AG09319 (cell line): ENCODE results near the gene TPCN1.

Source experiments
- DNase-seq: peaks from one replicate; pipeline ENCODE4 v3.0.0-alpha.2; 2010; ENCODE audit warnings: low read depth; ENCODE audit errors: extremely low read depth
- TF ChIP-seq, protein P1 (sequence below): IDR thresholded peaks from 2 replicates; pipeline ENCODE4 v1.5.1; 2011; ENCODE audit warnings: low read depth, mild to moderate bottlenecking, inconsistent platforms, low read length, moderate library complexity

TPCN1 gene

DNA sequence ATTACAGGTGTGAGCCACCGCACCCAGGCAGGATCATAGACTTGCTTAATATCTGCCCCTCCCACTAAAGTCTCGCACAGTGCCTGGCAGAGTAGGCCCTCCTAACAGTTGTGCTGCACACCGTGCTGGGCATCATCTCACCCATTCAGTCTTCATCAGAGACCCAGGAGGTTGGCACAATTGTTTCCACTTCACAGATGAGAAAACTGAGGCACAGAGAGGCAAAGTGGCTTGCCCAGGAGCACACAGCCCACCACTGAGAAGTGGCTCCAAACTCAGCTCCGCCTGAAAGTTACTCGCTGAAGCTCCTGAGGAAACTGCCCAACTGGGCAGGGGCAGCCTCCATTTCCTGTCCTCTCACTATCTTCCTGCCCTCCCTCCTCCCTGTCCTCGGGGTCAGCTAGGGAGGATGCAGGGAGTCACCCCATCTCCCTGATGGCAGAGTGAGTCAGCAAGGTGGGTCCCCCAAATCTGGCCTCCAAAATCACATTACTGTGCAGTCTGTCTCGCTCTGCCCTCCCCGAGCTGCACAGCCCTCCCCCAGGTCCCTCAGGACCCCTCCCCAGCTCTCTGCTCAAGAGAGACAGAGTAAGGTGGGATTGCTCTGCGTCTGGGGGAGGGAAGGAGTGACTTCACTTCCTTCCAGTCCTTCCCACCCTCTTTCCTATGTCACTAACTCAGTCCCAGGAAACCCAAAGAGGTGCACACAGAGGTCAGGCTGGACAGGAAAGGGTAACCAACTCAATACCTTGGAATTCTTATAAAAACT lies 107.9 kb downstream of the TPCN1 start:
- no peak for DNase-seq
- TF ChIP-seq, protein P1, sequence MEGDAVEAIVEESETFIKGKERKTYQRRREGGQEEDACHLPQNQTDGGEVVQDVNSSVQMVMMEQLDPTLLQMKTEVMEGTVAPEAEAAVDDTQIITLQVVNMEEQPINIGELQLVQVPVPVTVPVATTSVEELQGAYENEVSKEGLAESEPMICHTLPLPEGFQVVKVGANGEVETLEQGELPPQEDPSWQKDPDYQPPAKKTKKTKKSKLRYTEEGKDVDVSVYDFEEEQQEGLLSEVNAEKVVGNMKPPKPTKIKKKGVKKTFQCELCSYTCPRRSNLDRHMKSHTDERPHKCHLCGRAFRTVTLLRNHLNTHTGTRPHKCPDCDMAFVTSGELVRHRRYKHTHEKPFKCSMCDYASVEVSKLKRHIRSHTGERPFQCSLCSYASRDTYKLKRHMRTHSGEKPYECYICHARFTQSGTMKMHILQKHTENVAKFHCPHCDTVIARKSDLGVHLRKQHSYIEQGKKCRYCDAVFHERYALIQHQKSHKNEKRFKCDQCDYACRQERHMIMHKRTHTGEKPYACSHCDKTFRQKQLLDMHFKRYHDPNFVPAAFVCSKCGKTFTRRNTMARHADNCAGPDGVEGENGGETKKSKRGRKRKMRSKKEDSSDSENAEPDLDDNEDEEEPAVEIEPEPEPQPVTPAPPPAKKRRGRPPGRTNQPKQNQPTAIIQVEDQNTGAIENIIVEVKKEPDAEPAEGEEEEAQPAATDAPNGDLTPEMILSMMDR = no peak

DNA sequence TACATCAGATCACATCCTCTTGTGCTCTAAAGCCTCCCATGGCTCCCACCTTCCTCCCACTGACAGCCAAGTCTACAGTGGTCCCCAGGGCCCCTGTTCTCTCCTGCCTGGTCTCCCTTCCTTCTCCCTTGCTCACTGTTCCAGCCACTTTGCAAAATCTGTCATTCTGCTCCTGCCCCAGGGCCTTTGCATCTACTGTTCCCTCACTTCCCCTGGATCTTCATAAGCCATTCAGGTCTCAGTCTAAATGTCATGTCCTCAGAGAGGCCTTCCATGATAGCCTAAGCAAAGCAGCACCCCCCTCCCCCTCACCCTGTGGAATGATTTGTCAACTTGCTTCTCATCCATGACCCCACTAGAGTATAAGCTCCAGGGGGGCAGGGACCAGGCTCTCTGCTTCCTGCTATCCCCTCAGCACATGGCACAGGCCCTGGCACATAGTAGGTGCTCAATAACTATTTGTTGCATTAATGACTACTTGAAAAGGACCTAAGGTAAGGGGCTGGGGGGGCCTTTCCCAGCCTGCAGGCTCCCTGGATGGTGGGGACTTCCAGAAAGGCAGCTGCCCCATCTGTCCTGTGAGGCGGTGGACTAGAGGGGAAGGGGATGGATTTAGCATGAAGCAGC lies 108.6 kb downstream of the TPCN1 start:
- DNase-seq = no peak
- TF ChIP-seq, protein P1 = no peak

DNA sequence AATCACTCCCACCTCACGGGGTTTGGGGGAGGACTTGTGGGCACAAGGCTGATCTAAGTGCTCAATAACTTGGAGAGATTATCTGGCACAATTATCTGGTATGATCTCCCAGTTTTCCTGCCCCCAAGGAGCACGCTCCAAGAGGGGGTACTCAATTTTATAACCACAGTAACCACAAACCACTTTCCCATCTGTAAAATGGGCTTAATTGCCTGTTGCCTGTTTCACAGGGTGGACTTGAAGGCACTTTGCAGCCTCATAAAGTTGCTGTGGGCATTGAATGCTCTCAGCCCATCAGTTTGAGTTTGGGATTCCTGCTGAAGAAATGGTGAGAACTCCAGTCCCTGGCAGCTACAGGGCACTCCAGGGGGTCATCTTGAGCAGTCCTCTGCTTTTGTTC lies 109.2 kb downstream of the TPCN1 start:
- TF ChIP-seq, protein P1 = no peak
- DNase-seq = no peak

DNA sequence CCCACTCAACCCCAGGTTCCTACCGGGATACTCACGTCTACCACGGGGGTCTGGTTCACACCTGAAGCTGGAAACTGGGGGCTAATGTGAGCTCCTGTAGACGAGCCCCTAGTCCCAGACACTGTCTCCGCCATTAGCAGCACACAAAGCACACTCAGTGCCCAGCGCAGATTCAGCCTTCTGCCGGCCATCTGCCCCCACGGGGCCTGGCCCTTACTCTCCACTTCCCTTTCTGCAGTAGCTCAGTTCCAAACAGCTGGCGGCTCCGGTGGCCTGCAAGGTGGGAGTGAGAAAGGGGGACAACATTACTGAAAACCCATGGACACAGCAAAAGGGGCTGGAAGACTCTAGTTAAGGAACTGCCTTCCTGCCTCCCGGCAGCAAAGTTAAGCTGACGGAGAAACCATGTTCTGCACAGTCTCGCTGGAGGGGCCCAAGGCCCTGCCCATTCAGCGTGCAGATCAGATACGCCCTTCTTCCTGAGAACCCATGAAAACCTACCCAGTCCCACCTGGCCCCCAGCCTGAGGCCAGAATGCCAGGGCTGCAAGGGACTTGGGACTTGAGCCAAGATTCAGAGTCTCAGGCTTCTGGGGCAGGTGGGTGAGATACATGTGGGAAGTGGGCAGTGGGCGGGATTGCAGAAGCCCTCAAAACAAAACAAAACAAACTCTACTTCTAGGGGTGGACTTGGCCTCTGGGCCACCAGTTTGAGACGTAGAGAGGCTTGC lies 111.6 kb downstream of the TPCN1 start:
- no peak for DNase-seq
- TF ChIP-seq, protein P1 = no peak

DNA sequence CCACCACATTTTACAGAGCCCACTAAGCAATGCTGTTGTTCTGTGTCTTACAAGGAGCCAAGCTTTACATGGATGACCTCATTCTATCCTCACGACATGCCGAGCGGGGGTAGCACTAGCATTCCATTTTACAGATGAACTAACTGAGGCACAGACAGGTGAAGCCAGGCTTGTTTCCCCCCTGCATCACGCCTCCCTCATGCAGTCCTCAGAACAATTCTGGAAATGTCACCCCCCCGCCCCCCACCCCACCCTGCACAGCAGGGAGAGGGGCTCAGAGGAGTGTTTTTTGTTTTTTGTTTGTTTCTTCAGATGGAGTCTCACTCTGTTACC lies 112.1 kb downstream of the TPCN1 start:
- DNase-seq = no peak

DNA sequence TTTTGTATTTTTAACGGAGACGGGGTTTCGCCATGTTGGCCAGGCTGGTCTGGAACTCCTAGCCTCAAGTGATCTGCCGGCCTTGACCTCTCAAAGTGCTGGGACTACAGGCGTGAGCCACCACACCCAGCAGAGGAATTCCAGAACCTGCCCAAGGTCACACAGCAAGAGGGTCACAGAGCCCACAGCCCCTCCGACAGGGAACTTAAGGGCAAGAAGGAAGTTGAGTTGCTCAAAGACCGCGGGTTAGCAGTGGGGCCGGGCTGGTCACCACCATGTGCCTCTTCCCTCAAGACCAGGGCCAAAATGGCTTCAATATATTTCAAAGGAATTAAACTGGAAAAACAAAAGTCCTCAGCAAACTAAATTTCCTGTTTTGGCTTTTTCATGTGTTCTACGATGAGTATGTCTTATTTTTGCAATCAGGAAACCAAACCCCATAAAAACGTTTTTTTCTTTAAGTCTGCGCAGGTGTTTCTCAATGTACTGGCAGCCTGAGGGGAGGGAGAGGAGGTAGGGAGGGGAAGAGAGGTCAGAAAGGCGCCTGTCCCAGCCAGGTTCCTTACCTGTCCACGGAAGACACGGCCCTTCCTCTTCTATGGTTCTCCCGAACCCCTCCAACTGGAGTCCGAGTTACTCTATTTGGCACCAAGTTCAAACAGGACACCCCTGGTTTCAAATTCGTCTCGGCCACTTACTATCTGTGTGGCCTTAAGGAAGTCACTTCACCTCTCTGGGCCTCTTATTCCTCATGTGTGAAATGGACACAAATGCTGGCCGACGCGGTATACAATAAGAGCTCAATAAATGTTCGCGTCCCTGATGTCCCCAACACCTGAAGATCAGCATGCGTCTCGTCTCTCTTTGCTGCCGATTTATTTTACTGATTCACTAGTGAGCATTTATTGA lies 112.9 kb downstream of the TPCN1 start:
- no peak for DNase-seq
- TF ChIP-seq, protein P1 = no peak

More for the DNA sequence above, 112.1 kb downstream of the TPCN1 start:
- TF ChIP-seq, protein P1 = no peak
